Ishikawa (cell line): Measurements from ENCODE around the gene FMNL2.

Experiments
- CEBPB ChIP-seq: IDR thresholded peaks from 2 replicates; pipeline ENCODE4 v1.6.1; 2012
- CREB1 ChIP-seq: IDR thresholded peaks from 2 replicates; pipeline ENCODE4 v1.6.1; 2012; ENCODE audit warnings: low read depth
- EGR1 ChIP-seq: IDR thresholded peaks from 2 replicates; pipeline ENCODE4 v1.6.1; 2012
- EP300 ChIP-seq: IDR thresholded peaks from 2 replicates; pipeline ENCODE4 v1.6.1; 2012; ENCODE audit warnings: borderline replicate concordance
- FOXM1 ChIP-seq: IDR thresholded peaks from 2 replicates; pipeline ENCODE4 v1.6.1; 2012; ENCODE audit warnings: low read depth, borderline replicate concordance
- MAX ChIP-seq: IDR thresholded peaks from 2 replicates; pipeline ENCODE4 v1.6.1; 2012
- NFIC ChIP-seq: IDR thresholded peaks from 2 replicates; pipeline ENCODE4 v1.6.1; 2012
- RAD21 ChIP-seq: IDR thresholded peaks from 2 replicates; pipeline ENCODE4 v1.6.1; 2012; ENCODE audit warnings: low read depth
- REST ChIP-seq: IDR thresholded peaks from 2 replicates; pipeline ENCODE4 v1.6.1; 2012; ENCODE audit warnings: low read depth, mild to moderate bottlenecking
- TAF1 ChIP-seq: IDR thresholded peaks from 2 replicates; pipeline ENCODE4 v1.6.1; 2012; ENCODE audit warnings: low read depth, mild to moderate bottlenecking
- TCF12 ChIP-seq: IDR thresholded peaks from 2 replicates; pipeline ENCODE4 v1.6.1; 2012; ENCODE audit warnings: low read depth
- TEAD4 ChIP-seq: IDR thresholded peaks from 2 replicates; pipeline ENCODE4 v1.6.1; 2012
- YY1 ChIP-seq: IDR thresholded peaks from 2 replicates; pipeline ENCODE4 v1.6.1; 2012; ENCODE audit warnings: low read depth
- ZBTB7A ChIP-seq: IDR thresholded peaks from 2 replicates; pipeline ENCODE4 v1.6.1; 2012; ENCODE audit warnings: low read depth
- TF ChIP-seq, protein P1 (sequence below): IDR thresholded peaks from 2 replicates; pipeline ENCODE4 v1.6.1; 2012

FMNL2 gene

GRCh38 chr2:152354909-152355308, 19.9 kb downstream of the FMNL2 start:
- TF ChIP-seq RAD21 (no peak), NFIC (no peak), CREB1 (no peak), TAF1 (no peak), MAX (no peak), ZBTB7A (no peak), EP300 (no peak), TCF12 (no peak), TEAD4 (no peak), REST (no peak), FOXM1 (no peak)

GRCh38 chr2:152355409-152355831, 20.4 kb downstream of the FMNL2 start:
- no peak for TF ChIP-seq FOXM1

DNA sequence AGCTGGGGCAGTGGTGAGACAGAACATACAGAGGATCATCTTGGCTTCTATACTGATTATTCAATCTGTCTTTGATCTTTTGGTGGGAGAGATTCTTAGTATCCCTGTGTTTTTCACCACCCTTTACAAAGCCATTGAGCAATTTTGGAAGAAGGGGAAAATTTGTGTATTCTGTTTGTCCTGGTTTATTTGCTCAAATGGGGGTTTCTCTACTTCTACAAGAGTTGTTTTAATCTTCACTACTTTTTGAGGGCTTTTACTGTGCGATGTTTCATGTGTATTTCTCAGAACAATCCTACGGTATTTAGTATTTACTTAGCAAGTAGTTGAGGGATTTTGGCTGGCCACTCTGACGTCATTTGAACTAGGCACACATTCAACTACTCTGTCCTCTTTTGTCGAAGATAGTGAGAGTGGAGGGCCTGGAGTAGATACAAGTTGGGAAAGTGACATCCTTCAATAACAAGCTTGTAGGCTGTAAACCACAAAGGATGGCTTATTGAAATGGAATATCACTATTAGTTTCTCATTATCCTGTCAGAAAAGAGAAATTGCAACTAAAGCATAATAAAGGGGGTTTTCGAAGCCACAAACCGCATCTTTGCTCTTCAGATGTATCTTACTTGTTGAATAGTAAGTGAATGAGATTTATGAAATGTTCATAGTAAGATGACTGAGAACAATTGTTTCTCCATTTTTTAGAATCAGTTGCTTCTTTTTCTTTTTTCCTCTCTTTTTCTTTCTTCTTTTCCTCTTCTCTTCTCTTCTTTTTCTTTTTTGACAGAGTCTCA, 24.8 kb downstream of the FMNL2 start:
- TF ChIP-seq TEAD4 (no peak), NFIC (no peak), REST (no peak), CREB1 (no peak), RAD21 (no peak), EGR1 (no peak), CEBPB (no peak), YY1 (no peak), FOXM1 (no peak), ZBTB7A (no peak), MAX (no peak)

GRCh38 chr2:152363936-152364335, 29.0 kb downstream of the FMNL2 start:
- TF ChIP-seq RAD21, result no peak
- no peak for TF ChIP-seq CREB1
- no peak for TF ChIP-seq NFIC
- TF ChIP-seq TCF12, result no peak
- no peak for TF ChIP-seq EGR1
- no peak for TF ChIP-seq CEBPB
- TF ChIP-seq MAX, result no peak
- no peak for TF ChIP-seq REST
- TF ChIP-seq FOXM1, result no peak
- TF ChIP-seq YY1, result no peak
- TF ChIP-seq ZBTB7A, result no peak
- TF ChIP-seq TAF1, result no peak
- TF ChIP-seq, protein P1, sequence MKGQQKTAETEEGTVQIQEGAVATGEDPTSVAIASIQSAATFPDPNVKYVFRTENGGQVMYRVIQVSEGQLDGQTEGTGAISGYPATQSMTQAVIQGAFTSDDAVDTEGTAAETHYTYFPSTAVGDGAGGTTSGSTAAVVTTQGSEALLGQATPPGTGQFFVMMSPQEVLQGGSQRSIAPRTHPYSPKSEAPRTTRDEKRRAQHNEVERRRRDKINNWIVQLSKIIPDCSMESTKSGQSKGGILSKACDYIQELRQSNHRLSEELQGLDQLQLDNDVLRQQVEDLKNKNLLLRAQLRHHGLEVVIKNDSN, result no peak
- no peak for TF ChIP-seq TEAD4
- no peak for TF ChIP-seq EP300
